IMR-90 (cell line): Measurements from ENCODE around the gene BCL2.

Experiments used
- CEBPB ChIP-seq: IDR thresholded peaks from 2 replicates; pipeline ENCODE4 v1.6.1; 2012; ENCODE audit warnings: low read depth, low read length, improper control_type of control experiment
- CHD1 ChIP-seq: IDR thresholded peaks from 2 replicates; pipeline ENCODE4 v1.6.1; 2012; ENCODE audit warnings: low read depth, low read length, improper control_type of control experiment
- ELK1 ChIP-seq: fragments of 150-350 bp; IDR thresholded peaks from 2 replicates; pipeline ENCODE4 v1.6.1; 2016; ENCODE audit warnings: low read depth, mild to moderate bottlenecking, low read length, moderate library complexity, borderline replicate concordance
- MAFK ChIP-seq: IDR thresholded peaks from 2 replicates; pipeline ENCODE4 v1.6.1; 2012; ENCODE audit warnings: low read depth, low read length, improper control_type of control experiment
- MXI1 ChIP-seq: IDR thresholded peaks from 2 replicates; pipeline ENCODE4 v1.6.1; 2012; ENCODE audit warnings: low read depth, mild to moderate bottlenecking, low read length, moderate library complexity, borderline replicate concordance
- NFE2L2 ChIP-seq: fragments of 150-350 bp; IDR thresholded peaks from 2 replicates; pipeline ENCODE4 v1.6.1; 2016; ENCODE audit warnings: low read depth, mild to moderate bottlenecking, low read length
- POLR2A ChIP-seq: IDR thresholded peaks from 2 replicates; pipeline ENCODE4 v1.6.1; 2012; ENCODE audit warnings: mild to moderate bottlenecking, low read depth, low read length
- RAD21 ChIP-seq: IDR thresholded peaks from 2 replicates; pipeline ENCODE4 v1.6.1; 2012; ENCODE audit warnings: low read length, improper control_type of control experiment
- RCOR1 ChIP-seq: IDR thresholded peaks from 2 replicates; pipeline ENCODE4 v1.6.1; 2012; ENCODE audit warnings: mild to moderate bottlenecking, low read length, improper control_type of control experiment; ENCODE audit not compliant: insufficient replicate concordance
- RFX5 ChIP-seq: IDR thresholded peaks from 2 replicates; pipeline ENCODE4 v1.8.0; 2012; ENCODE audit warnings: low read depth, mild to moderate bottlenecking, low read length, moderate library complexity
- SMC3 ChIP-seq: fragments of 150-350 bp; IDR thresholded peaks from 2 replicates; pipeline ENCODE4 v1.6.1; 2016; ENCODE audit warnings: low read depth, mild to moderate bottlenecking, antibody characterized with exemption, low read length, moderate library complexity
- TF ChIP-seq, protein P1 (sequence below): conservative IDR thresholded peaks from 2 replicates; pipeline ENCODE4 v1.5.1; 2012; ENCODE audit warnings: mild to moderate bottlenecking, low read depth, low read length, improper control_type of control experiment
- TF ChIP-seq, protein P2 (sequence below): fragments of 150-350 bp; IDR thresholded peaks from 2 replicates; pipeline ENCODE4 v1.6.1; 2017; ENCODE audit warnings: mild to moderate bottlenecking, antibody characterized with exemption, low read length, low read depth

- TF ChIP-seq, protein P1, sequence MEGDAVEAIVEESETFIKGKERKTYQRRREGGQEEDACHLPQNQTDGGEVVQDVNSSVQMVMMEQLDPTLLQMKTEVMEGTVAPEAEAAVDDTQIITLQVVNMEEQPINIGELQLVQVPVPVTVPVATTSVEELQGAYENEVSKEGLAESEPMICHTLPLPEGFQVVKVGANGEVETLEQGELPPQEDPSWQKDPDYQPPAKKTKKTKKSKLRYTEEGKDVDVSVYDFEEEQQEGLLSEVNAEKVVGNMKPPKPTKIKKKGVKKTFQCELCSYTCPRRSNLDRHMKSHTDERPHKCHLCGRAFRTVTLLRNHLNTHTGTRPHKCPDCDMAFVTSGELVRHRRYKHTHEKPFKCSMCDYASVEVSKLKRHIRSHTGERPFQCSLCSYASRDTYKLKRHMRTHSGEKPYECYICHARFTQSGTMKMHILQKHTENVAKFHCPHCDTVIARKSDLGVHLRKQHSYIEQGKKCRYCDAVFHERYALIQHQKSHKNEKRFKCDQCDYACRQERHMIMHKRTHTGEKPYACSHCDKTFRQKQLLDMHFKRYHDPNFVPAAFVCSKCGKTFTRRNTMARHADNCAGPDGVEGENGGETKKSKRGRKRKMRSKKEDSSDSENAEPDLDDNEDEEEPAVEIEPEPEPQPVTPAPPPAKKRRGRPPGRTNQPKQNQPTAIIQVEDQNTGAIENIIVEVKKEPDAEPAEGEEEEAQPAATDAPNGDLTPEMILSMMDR: no peak
- TF ChIP-seq CHD1 (no peak), RAD21 (no peak), POLR2A (no peak), NFE2L2 (no peak), MXI1 (no peak), ELK1 (no peak), RFX5 (no peak), SMC3 (no peak), RCOR1 (no peak), CEBPB (no peak), MAFK (no peak)
- TF ChIP-seq, protein P2, sequence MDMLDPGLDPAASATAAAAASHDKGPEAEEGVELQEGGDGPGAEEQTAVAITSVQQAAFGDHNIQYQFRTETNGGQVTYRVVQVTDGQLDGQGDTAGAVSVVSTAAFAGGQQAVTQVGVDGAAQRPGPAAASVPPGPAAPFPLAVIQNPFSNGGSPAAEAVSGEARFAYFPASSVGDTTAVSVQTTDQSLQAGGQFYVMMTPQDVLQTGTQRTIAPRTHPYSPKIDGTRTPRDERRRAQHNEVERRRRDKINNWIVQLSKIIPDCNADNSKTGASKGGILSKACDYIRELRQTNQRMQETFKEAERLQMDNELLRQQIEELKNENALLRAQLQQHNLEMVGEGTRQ: no peak
These were observed 59.8 kb downstream of the BCL2 start for GRCh38 chr18:63259567-63260379.
